Measurements from ENCODE around the gene PCDHA7. TPM values are rescaled to one million over a fixed set of nuclear protein-coding genes. Genes with fewer than 3 reads are reported as not detected.

Gene PCDHA7
- polyA plus RNA-seq, 1 experiment: 0.09 TPM

DNA sequence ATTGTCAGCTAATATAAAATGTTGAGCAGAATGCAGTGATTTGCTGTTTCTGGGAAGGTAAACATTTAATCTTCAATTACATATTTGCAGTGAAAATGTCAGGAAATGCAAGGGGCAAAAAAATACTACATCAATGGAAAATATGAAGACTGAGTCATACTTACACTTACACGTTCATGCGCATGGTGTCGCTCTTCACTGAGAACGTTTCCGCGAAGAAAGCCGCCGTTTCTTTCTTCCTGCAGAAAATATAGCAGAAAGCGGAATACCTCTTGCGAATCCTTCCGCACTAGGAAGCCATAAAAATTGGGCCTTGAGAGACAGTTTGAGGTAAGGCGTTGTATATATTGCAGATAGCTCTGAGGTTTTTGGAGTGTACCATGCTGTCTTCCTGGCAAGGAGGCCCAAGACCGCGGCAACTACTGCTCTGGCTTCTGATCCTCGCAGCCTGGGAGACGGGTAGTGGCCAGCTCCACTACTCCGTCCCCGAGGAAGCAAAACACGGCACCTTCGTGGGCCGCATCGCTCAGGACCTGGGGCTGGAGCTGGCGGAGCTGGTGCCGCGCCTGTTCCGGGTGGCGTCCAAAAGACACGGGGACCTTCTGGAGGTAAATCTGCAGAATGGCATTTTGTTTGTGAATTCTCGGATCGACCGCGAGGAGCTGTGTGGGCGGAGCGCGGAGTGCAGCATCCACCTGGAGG is 48.0 kb downstream of the PCDHA7 start, which contains the start of gene PCDHA13:
Gene PCDHA13 (plus strand): TSS at position 236 of the 702 bp plus-strand sequence. CDS start 145 bp downstream, at position 381.
- Histone ChIP-seq H3K4me3 (ENCODE audit: low read depth, low read length) (no peak within 1 kb of the TSS), H3K27ac (ENCODE audit: low read depth, low read length) (no peak within 1 kb of the TSS), H3K9me3 (ENCODE audit: control insufficient read depth, insufficient read depth, low read length) (peaks cover 32% of the 10 kb centered on the region), H3K27me3 (ENCODE audit: control insufficient read depth, insufficient read depth, low read length) (no peaks in the 10 kb centered on the region)
- POLR2A ChIA-PET: no interaction called here
- TF ChIP-seq, protein P1, sequence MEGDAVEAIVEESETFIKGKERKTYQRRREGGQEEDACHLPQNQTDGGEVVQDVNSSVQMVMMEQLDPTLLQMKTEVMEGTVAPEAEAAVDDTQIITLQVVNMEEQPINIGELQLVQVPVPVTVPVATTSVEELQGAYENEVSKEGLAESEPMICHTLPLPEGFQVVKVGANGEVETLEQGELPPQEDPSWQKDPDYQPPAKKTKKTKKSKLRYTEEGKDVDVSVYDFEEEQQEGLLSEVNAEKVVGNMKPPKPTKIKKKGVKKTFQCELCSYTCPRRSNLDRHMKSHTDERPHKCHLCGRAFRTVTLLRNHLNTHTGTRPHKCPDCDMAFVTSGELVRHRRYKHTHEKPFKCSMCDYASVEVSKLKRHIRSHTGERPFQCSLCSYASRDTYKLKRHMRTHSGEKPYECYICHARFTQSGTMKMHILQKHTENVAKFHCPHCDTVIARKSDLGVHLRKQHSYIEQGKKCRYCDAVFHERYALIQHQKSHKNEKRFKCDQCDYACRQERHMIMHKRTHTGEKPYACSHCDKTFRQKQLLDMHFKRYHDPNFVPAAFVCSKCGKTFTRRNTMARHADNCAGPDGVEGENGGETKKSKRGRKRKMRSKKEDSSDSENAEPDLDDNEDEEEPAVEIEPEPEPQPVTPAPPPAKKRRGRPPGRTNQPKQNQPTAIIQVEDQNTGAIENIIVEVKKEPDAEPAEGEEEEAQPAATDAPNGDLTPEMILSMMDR (IDR thresholded peaks at IDR 0.05; ENCODE audit: low read depth, low read length): no peak
- CTCF ChIA-PET: no interaction called here
- DNase-seq (ENCODE audit: low read depth, low spot score): no peak

DNA sequence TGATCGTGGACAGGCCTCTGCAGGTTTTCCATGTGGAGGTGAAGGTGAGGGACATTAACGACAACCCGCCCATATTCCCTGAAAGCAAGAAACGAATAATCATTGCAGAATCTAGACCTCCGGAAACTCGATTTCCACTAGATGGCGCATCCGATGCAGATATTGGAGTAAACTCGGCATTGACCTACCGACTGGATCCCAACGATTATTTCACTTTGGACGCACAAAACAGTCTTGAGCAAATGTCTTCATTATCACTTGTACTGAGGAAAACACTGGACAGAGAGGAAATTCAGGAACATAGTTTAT is 48.5 kb downstream of the PCDHA7 start:
- TF ChIP-seq, protein P1 (IDR thresholded peaks at IDR 0.05; ENCODE audit: low read depth, low read length): no peak

DNA sequence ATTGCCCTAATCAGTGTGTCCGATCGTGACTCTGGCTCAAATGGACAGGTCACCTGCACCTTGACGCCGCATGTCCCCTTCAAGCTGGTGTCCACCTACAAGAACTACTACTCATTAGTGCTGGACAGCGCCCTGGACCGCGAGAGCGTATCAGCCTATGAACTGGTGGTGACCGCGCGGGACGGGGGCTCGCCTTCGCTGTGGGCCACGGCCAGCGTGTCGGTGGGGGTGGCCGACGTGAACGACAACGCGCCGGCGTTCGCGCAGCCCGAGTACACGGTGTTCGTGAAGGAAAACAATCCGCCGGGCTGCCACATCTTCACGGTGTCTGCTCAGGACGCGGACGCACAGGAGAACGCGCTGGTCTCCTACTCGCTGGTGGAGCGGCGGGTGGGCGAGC is 49.3 kb downstream of the PCDHA7 start:
- CTCF ChIA-PET: no interaction called here
- H3K4me3 ChIP-seq (ENCODE audit: low read depth, low read length): no peak overlapping the region
- POLR2A ChIA-PET: no interaction called here
- no peak overlapping the region for H3K27ac ChIP-seq (ENCODE audit: low read depth, low read length)
- TF ChIP-seq, protein P1 (IDR thresholded peaks at IDR 0.05; ENCODE audit: low read depth, low read length): no peak
- no peaks in the 10 kb centered on the region for H3K27me3 ChIP-seq (ENCODE audit: control insufficient read depth, insufficient read depth, low read length)
- peaks cover 26% of the 10 kb centered on the region for H3K9me3 ChIP-seq (ENCODE audit: control insufficient read depth, insufficient read depth, low read length)
- DNase-seq (ENCODE audit: low read depth, low spot score): no peak

More for the DNA sequence above, 48.5 kb downstream of the PCDHA7 start:
- ChIA-PET CTCF (no interaction called here), POLR2A (no interaction called here)
- no peaks in the 10 kb centered on the region for H3K27me3 ChIP-seq (ENCODE audit: control insufficient read depth, insufficient read depth, low read length)
- H3K9me3 ChIP-seq (ENCODE audit: control insufficient read depth, insufficient read depth, low read length): peaks cover 27% of the 10 kb centered on the region
- no peak overlapping the region for H3K4me3 ChIP-seq (ENCODE audit: low read depth, low read length)
- DNase-seq (ENCODE audit: low read depth, low spot score): no peak
- H3K27ac ChIP-seq (ENCODE audit: low read depth, low read length): no peak overlapping the region

DNA sequence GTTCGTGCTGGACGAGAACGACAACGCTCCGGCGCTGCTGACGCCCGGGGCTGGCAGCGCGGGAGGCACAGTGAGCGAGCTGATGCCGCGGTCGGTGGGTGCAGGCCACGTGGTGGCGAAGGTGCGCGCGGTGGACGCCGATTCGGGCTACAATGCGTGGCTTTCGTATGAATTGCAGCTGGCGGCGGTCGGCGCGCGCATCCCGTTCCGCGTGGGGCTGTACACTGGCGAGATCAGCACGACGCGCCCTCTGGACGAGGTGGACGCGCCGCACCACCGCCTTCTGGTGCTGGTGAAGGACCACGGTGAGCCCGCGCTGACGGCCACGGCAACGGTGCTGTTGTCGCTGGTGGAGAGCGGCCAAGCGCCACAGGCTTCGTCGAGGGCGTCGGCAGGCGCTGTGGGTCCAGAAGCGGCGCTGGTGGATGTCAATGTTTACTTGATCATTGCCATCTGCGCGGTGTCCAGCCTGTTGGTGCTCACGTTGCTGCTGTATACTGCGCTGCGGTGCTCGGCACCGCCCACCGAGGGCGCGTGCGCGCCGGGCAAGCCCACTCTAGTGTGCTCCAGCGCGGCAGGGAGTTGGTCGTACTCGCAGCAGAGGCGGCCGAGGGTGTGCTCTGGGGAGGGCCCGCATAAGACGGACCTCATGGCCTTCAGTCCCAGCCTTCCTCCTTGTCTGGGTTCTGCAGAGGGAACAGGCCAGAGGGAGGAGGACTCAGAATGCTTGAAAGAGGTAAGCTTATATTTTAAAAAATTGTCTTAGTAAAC is 50.0 kb downstream of the PCDHA7 start:
- DNase-seq (ENCODE audit: low read depth, low spot score): no peak
- ChIA-PET CTCF (interaction anchor here (0.5 kb wide), 1 partner anchor 442 kb away, joined by 4 read pairs; no protein-coding TSS in a partner anchor), POLR2A (no interaction called here)
- no peak overlapping the region for H3K4me3 ChIP-seq (ENCODE audit: low read depth, low read length)
- H3K9me3 ChIP-seq (ENCODE audit: control insufficient read depth, insufficient read depth, low read length): peaks cover 26% of the 10 kb centered on the region
- TF ChIP-seq, protein P1 (IDR thresholded peaks at IDR 0.05; ENCODE audit: low read depth, low read length): no peak
- no peak overlapping the region for H3K27ac ChIP-seq (ENCODE audit: low read depth, low read length)
- H3K27me3 ChIP-seq (ENCODE audit: control insufficient read depth, insufficient read depth, low read length): no peaks in the 10 kb centered on the region

Other genes with a start within 250 kb of the PCDHA7 start
- 0.29 and 0.71 TPM in 2 replicates for gene CD14, start 201.1 kb upstream of the PCDHA7 start, polyA plus RNA-seq (2011; rRNA removed)
- gene TMCO6, start 194.8 kb upstream of the PCDHA7 start, polyA plus RNA-seq (2011; rRNA removed): 5.0 and 5.7 TPM in 2 replicates
- 64.0 and 85.6 TPM in 2 replicates for gene NDUFA2, start 186.6 kb upstream of the PCDHA7 start, polyA plus RNA-seq (2011; rRNA removed)
- 118 and 136 TPM in 2 replicates for gene IK, start 186.4 kb upstream of the PCDHA7 start, polyA plus RNA-seq (2011; rRNA removed)
- gene WDR55, start 169.4 kb upstream of the PCDHA7 start, polyA plus RNA-seq (2011; rRNA removed): 13.6 and 14.3 TPM in 2 replicates
- gene DND1, start 160.7 kb upstream of the PCDHA7 start, polyA plus RNA-seq (2011; rRNA removed): 0.14 and 0.31 TPM in 2 replicates
- gene HARS1, start 142.9 kb upstream of the PCDHA7 start, polyA plus RNA-seq (2011; rRNA removed): 93.6 and 98.8 TPM in 2 replicates
- gene HARS2, start 142.8 kb upstream of the PCDHA7 start, polyA plus RNA-seq (2011; rRNA removed): 39.9 and 48.6 TPM in 2 replicates
- gene ZMAT2, start 133.8 kb upstream of the PCDHA7 start, polyA plus RNA-seq (2011; rRNA removed): 66.6 and 82.8 TPM in 2 replicates
- gene PCDHA1, start 48.1 kb upstream of the PCDHA7 start, polyA plus RNA-seq (2011; rRNA removed): 0.06 and 0.09 TPM in 2 replicates
- 0.05 and 0.07 TPM in 2 replicates for gene PCDHA2, start 39.4 kb upstream of the PCDHA7 start, polyA plus RNA-seq (2011; rRNA removed)
- 0.20 and 0.27 TPM in 2 replicates for gene PCDHA3, start 33.2 kb upstream of the PCDHA7 start, polyA plus RNA-seq (2011; rRNA removed)
- gene PCDHA4, start 27.2 kb upstream of the PCDHA7 start, polyA plus RNA-seq (2011; rRNA removed): not detected in 2 replicates
- 0.02 TPM in 1 of 2 replicates, not detected in the other for gene PCDHA5, start 12.7 kb upstream of the PCDHA7 start, polyA plus RNA-seq (2011; rRNA removed)
- gene PCDHA6, start 6.3 kb upstream of the PCDHA7 start, polyA plus RNA-seq (2011; rRNA removed): 0.02 and 0.09 TPM in 2 replicates
- 0.01 TPM in 1 of 2 replicates, not detected in the other for gene PCDHA8, start 6.9 kb downstream of the PCDHA7 start, polyA plus RNA-seq (2011; rRNA removed)
- gene PCDHA9, start 14.1 kb downstream of the PCDHA7 start, polyA plus RNA-seq (2011; rRNA removed): 0.02 TPM in 1 of 2 replicates, not detected in the other
- 0.01 and 0.02 TPM in 2 replicates for gene PCDHA10, start 21.6 kb downstream of the PCDHA7 start, polyA plus RNA-seq (2011; rRNA removed)
- not detected in 2 replicates for gene PCDHA11, start 34.7 kb downstream of the PCDHA7 start, polyA plus RNA-seq (2011; rRNA removed)
- not detected in 2 replicates for gene PCDHA12, start 41.0 kb downstream of the PCDHA7 start, polyA plus RNA-seq (2011; rRNA removed)
- not detected in 2 replicates for gene PCDHA13, start 47.9 kb downstream of the PCDHA7 start, polyA plus RNA-seq (2011; rRNA removed)
- gene PCDHAC1, start 92.0 kb downstream of the PCDHA7 start, polyA plus RNA-seq (2011; rRNA removed): 0.02 and 0.04 TPM in 2 replicates
- not detected in 2 replicates for gene PCDHAC2, start 132.2 kb downstream of the PCDHA7 start, polyA plus RNA-seq (2011; rRNA removed)
- gene PCDHB1, start 217.1 kb downstream of the PCDHA7 start, polyA plus RNA-seq (2011; rRNA removed): not detected in 2 replicates